Measurements from ENCODE around the gene NAALADL2.

GRCh38 chr3:175301741-175302140, 442.6 kb downstream of the NAALADL2 start:
- TF ChIP-seq CTCF (conservative IDR thresholded peaks at IDR 0.05 in 1 of 2, IDR thresholded peaks at IDR 0.05 in 1 of 2; ENCODE audit: low read depth in 1 of 2, low read length in 2 of 2), result no peak
- TF ChIP-seq EZH2 (IDR thresholded peaks at IDR 0.05; ENCODE audit: low read length, missing control alignments), result no peak
